Cardiac septum (tissue), 1 donor: ENCODE results near the gene SRL. TPM values are rescaled to one million over a fixed set of nuclear protein-coding genes. Genes with fewer than 3 reads are reported as not detected.

Source experiments
- DNase-seq: peaks from one replicate; pipeline ENCODE4 v3.0.0-alpha.2; 2020; ENCODE audit warnings: low spot score
- intact Hi-C: fragments of 100-400 bp; cut with DNase I; formaldehyde crosslinking; loops from one replicate; pipeline ENCODE4 v1.14.0; 2022
- total RNA-seq: library from RNA; stranded (reverse); fragmentation: NEBNext Ultra II Directional; extraction: Animal tissue kit (Norgen Biotek cat#: 25700); gene quantifications from one replicate; pipeline ENCODE4 v1.2.1, GENCODE V29; 2021
- donor health status: DM: no; HTN: no; CAD: no.

SRL gene
- total RNA-seq, 1 donor from 2014 or later = 400 TPM

DNA sequence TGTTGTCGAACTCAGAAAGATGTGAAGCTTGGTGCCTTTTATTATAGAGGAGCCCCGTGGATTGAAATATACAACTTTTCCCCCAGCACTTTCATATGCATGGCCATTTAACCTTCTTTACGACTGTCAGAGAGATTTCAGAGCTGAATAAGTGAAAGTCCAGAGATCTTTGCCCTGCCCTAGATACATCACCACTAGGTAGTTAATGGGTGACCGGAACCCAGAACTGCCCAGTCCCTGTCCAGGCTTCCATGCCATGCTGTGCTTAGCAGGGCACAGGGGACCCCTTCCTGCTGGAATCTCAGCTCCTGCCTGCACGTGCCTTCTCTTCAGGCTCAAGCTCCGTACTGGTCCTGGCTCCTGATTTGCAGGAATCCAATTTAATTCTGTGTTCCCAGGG lies 32.2 kb downstream of the SRL start:
- no peak for DNase-seq
- intact Hi-C loops = loop anchor here (5.0 kb wide), 1 partner anchor 33 kb away; the partner anchor contains the start of gene SRL

DNA sequence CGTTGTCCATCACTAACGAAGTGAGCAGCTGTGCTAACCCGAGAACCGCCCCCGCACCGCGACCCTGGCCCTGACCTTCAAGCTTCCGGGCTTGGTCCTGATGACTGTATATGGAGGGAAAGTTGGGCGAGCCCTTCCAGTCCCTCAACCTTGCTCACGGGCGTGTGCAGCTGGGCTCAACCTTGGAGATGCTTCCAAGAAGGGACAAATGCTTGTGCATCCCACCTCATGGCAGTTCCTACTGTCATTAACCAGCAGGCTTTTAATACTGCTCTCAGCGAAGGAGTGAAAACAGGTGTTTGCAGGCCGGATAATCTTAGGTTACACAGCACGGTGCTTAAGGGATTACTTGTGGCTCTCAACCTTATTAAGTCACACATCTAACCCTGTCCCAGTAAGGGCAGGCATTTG lies 33.5 kb downstream of the SRL start:
- no peak for DNase-seq
- intact Hi-C loops = loop anchor here (5.0 kb wide), 1 partner anchor 34 kb away; the partner anchor contains the start of gene SRL

DNA sequence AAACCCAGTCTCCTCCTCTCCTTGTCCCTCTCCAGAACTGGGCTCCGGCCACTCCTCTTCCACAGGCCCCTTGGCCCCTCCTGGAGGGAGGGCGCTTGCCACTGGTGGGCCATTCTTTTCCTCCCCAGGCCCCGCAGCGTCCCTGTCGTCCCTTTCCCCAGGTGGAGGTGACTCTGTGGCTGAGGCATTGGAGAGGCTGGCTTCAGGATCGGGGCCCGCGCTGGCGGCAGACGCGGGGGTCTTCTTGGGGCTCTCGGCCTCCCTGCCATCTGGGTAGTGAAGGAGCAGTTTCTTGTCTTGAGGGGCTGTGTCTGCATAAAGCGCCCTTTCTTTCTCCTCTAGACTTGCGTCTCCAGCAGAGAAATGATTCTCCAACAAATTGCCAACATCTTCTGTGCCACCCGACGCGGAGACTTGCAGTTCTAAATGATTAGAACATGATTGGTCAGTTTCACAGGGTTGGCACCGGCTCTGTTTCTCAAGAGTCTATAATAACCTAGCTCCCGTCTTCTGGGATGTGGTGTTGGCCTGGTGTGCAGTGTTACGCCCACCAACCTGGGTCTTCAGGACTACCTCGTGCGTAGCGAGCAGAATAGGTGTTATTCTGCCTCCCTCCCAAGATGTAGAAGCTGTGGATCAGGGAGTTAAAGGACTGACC lies 34.1 kb downstream of the SRL start:
- no peak for DNase-seq
- intact Hi-C loops = loop anchor here (5.0 kb wide), 1 partner anchor 34 kb away; the partner anchor contains the start of gene SRL

DNA sequence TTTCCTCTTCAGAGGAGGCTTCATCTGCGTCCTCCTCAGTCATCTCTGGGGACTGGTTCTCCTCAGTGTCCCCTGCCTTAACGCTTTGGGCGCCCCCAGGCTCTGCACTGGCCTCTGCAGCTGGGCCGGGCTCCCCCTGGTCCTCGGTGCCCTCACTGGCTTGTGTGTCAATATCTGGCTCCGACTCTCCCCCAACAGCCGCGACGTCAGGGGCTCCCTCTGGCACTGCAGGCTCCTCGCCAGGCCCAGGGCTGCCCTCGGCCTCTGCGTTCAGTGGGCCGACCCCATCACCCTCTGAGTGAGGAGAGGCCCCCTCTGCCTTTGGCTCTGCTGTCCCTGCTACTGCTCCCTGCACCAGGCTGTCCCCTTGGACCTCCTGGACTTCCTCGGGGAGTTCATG lies 34.7 kb downstream of the SRL start:
- intact Hi-C loops = loop anchor here (5.0 kb wide), 1 partner anchor 35 kb away; the partner anchor contains the start of gene SRL
- DNase-seq = no peak

DNA sequence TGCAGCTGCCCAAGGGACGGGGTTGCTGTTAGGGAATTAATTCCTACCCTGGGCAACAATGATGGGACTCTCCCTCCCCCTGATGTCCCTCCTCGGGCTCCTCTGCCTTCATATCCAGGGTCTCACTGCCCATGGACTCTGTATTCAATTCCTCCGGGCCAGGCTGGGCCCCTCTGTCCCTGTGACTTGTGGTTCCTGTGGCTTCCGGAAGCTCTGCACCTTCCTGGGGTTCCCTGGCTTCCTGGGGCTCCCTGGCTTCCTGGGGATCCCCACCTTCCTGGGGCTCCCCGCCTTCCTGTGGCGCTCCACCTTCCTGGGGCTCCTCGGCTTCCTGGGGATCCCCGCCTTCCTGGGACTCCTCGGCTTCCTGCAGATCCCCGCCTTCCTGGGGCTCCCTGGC lies 35.2 kb downstream of the SRL start:
- intact Hi-C loops = loop anchor here (1.0 to 5.0 kb wide), 2 partner anchors 36 to 47 kb away; partner anchors contain the start of gene SRL
- no peak for DNase-seq

DNA sequence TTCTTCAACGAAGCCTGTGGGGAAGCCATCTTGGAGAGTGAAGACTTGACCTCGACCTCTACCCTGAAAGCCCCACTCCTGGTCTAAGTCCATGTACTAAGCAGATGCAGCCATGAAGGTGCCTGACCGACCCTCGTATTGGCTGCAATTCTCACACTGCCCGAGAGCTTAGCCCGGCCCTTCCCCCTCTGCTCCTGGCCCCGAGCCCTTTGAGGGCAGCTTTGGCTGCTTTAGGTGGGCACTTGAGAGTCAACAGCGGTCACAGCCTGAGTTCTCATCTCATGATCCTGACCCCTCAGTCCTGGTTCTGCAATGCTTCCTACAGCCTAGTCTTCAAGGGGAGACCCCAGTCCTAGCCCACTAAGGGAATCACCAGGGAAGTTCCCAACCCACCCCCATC lies 35.9 kb downstream of the SRL start:
- intact Hi-C loops = loop anchor here (1.0 to 5.0 kb wide), 2 partner anchors 36 to 47 kb away; partner anchors contain the start of gene SRL
- no peak for DNase-seq

DNA sequence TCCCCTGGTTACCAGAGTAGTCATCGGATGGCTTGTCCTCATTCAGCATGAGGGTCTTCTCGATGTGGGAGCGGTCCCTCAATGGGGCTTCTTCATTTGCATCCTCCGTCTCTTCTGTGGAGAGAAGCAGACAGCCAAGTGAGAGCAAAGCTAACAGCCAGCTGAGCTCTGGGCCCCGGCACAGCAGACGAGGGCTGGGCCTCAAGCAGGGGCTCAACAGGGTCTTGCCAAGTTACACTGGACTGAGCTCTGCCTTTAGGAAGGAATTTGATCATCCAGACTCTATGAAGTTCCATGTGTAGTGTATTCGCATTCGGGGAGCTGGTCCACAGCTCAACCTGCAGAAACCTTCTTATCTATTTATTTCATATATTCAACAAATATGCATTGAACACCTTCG lies 37.4 kb downstream of the SRL start:
- no peak for DNase-seq
- intact Hi-C loops = loop anchor here (5.0 kb wide), 1 partner anchor 198 kb away; no protein-coding TSS in a partner anchor

DNA sequence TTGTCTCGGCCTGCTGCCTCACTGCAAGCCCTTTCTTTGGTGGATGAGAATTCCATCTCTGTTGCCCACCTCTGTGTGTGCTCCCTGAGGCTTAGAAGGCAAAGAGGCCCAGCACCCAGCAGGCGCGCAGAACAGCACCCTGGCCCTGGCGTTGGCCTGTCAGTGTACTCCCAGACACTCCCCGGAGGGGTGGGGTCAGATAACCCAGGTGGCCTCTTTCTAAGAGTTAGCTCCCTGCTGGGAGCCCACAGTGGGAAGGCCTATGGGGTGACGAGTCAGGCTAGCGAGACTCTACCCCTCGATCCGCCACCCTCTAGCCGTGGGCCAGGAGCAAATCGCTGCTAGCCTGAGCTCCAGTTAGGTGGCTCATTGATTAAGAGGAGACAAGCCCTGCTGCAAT lies 38.1 kb downstream of the SRL start:
- intact Hi-C loops = loop anchor here (5.0 kb wide), 1 partner anchor 199 kb away; no protein-coding TSS in a partner anchor
- DNase-seq = no peak

DNA sequence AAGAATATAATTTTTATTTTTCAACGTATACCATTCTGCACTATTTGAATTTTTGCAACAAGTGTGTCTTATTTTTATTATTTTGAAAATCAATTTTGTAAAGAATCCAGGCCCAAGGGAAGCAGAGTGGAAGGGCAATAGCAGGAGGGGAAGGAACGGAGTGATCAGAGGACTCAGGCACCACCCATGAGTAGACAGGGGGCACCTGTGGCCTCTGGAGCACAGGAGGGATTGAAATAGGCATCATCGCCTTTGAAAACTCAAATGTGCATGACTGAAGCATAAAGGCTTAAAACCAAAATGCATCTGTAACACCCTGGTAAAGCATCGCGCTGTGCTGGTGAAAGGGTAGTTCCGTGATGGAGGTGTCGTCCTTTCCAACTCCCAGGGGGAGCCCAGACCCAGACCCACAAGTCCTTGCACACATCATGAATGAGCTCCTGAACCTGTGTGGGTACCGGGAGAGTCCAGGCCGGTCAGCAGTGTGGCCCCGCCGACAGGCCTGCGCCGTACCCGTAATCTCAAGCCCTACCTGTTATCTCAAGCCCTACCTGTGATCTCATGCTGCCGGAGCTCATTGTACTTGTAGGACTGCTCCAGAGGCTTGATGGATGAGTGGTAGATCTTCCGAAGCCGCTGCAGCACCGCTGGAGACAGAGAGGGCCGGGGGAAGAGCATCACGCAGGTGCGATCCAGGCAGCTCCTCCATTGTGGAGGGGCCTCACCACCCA lies 39.1 kb downstream of the SRL start:
- DNase-seq = no peak
- intact Hi-C loops = loop anchor here (5.0 kb wide), 1 partner anchor 200 kb away; no protein-coding TSS in a partner anchor

DNA sequence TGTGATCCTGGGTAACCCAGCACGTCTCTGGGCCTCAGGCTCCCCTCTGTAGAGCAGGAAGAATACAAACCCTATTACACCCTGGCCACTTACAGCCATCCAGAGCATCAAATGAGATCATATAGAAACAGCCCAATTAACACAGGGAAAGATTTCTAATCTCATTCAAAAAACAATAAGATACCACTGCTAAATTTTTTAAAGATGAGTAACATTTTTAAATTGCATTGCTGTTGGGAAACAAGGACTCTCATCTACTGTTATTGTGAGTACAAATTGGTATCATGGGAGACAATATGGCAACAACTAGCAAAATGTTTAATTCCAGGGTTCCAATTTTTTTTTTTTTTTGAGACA lies 41.1 kb downstream of the SRL start:
- intact Hi-C loops = loop anchor here (5.0 kb wide), 1 partner anchor 202 kb away; no protein-coding TSS in a partner anchor
- no peak for DNase-seq

DNA sequence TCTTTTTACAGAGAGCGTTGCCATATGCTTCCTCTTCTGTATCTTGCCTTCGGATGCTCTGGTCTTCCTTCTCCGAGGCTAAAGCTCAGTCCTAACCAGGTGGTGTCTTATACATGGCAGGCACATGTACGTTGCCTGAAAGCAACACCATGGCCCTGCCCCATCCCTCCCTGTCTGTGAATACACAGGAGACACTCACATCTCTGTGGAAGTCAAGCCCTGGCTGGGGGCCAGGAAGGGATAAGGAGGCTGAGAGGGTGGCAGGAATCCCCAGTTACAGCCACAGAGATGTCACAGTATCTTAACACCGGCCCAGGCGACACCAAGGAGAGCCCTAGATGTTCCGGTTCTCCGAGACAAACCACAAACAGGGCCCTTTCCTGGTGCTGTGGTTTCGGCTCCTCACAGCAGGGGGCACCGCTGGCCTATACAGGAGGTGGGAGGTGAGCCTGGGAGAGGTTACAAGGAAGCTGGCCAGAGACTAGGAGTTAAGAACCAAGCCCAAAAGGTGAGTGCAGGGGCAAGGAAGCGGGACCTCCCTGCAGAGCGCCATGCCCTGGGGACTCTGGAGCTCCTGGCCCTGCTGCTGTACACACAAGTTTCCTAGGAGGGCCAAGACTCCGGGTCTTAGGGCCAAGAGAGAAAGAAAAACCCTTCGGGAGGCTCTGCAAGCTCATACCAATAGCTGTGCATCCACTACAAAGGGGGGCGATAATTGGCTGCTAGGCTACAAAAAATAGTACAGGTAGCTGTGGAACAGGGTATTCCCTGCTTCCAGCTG lies 41.7 kb downstream of the SRL start:
- intact Hi-C loops = loop anchor here (5.0 kb wide), 1 partner anchor 202 kb away; no protein-coding TSS in a partner anchor
- no peak for DNase-seq

DNA sequence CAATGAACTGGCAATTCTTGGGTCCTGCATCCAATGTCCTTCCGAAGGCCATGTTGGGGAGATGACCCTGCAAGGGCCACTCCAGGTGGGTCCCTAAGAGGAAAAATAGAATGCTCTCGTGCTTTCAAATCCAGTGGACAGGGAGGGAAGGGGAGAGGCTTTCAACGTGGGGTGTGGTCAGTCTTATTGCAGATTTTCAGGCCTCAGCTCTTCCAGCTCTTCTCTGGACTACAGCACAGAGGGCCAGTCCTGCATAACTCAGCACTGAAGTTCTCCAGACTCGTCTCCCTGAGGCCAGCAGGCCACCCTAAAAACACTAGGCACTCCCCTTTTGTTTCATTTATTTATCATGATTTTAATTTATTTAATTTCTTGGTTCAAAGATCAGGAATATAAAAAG lies 43.1 kb downstream of the SRL start:
- no peak for DNase-seq
- intact Hi-C loops = no loop called here

DNA sequence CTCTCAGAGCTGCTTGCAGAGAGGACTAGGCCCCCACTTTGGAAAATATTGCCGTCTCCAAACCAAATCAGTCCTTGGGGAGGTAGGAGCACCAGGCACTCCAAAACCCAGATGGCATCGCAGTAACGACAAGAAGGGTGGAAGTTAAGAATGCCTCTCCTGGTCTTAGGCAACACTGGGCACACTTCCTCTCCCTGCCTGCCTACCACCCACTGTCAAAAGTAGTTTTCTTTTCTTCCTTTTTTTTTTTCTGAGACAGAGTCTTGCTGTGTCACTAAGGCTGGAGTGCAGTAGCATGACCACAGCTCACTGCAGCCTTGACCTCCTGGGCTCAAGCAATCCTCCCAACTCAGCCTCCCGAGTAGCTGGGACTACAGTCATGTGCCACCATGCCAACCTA lies 47.2 kb downstream of the SRL start:
- intact Hi-C loops = no loop called here
- no peak for DNase-seq

DNA sequence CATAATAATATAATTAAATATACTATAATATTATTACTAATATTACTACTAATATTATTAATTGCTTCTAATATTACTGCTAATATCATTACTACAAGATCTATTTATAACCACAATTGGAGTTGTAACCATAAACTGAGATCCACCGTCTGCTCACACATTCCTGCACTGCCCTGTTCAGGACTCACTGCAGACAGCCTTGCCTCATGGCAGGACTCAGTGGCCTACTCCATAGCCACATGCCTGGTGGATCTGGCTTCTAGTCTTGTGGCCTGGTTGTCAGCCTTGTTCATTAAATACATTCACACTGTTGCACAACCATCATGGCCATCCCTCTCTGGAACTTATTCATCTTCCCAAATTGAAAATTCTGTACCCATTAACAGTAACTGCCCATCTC lies 48.0 kb downstream of the SRL start:
- intact Hi-C loops = no loop called here
- DNase-seq = no peak

DNA sequence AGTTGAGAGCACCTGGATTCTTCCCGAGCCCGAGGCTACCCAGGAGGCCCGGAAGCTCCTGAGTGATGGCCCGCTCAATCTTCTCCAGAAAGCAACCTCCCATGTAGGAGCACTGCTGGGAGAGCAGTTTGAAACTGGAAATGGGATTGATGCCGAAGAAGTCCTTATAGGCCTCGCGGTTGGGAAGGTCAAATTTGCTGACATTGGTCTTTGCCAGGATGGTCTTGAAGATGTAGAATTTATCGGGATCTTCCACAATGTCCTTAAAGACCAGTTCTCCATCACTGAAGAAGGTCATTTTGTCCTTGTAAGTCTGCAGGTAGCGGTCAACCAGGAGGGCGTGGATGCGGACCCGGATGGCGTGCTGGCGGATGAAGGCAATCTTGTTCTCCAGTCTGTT lies 49.7 kb downstream of the SRL start:
- DNase-seq = no peak
- intact Hi-C loops = no loop called here

DNA sequence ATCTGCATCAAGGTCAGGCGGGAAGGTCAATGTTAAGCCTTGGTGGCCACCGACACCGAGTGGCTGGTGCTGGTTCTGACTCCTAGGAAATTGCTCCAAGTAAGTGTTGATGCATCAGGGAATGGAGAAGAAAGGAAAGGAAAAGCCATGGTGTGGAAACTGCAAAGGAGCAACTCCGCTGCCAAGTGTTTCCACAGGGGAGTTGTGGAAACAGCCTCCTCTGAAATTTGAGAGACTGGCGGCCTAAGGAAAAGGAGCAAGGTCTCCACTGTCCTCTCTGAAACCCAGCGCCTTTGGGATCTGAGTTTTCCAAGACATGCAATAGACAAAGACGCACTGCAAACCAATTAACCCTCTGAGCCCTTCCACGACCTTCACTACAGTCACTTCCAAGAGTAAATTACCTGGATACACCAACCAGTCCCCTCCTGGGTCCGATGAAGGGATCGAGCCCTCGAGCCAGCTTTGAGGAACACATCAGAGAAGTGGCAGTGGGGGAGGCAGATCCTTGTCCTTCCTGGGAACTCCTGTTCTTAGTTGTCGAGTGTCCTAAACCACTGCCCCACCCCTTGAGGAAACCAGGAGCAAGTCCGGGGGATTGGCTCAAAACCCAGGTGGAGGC lies 51.1 kb downstream of the SRL start:
- DNase-seq = no peak
- intact Hi-C loops = no loop called here

DNA sequence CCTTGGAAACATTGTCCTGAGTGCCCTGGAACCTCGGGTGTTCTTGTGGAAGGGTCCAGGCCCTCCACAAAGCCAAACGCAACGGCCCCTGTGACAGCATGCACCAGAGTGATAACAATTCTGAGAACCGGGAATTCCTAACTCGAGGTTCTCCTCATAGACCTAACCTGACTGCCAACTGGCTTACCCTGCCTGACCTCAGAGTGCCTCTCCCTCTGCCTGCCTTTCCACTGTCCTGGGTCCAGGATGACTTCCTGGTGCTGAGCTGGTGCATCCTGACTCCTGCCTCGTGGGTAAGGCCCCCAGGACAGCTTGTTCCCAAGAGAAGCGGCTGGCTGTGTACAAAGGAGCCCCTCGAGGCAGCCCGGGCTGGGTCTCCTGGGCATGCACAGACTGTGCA lies 51.8 kb downstream of the SRL start:
- intact Hi-C loops = no loop called here

DNA sequence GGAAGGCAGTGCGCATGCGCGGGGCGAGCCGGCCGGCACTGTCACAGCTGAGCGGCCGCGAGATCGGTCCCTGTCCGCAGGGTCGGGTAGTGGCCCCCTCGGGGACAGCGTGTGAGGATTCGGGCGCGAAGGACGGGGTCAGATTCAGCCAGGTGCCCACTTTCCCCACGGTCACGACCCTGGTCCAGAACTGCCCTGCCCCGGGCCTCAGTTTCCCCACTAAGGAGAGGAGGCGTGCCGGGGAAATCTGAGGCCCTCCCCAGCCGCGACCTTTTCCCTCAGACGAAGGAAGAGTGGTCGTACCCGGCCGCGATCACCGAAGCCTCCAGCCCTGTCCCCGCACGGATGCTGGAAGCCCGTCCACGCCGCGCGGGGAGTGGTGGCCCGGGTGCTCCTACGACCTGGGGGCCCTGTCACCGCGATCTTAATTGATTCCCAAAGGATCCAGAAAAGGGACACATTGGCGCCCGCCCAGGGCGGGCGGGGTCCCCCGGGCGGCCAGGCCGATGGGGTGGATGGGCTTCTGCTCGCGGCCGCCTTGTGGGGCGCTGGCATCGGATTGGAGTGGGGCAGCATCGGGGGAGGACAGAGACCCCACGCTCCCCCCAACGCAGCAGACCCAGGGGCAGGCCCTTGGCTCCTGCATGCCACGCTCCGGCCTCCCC lies 57.7 kb downstream of the SRL start:
- no peak for DNase-seq

More for the DNA sequence above, 51.8 kb downstream of the SRL start:
- no peak for DNase-seq

More for the DNA sequence above, 57.7 kb downstream of the SRL start:
- intact Hi-C loops = loop anchor here (5.0 kb wide), 1 partner anchor 67 kb away; the partner anchor contains the start of gene ADCY9
